Measurements from ENCODE around the gene PRICKLE3. TPM values are rescaled to one million over a fixed set of nuclear protein-coding genes. Genes with fewer than 3 reads are reported as not detected.

The PRICKLE3 gene
- total RNA-seq, 4 donors from 2014 or later, result 6.2 to 15.9 (median 9.6) TPM

GRCh38 chrX:49226946-49227345 is 40.8 kb upstream of the PRICKLE3 start:
- TF ChIP-seq, protein P1, sequence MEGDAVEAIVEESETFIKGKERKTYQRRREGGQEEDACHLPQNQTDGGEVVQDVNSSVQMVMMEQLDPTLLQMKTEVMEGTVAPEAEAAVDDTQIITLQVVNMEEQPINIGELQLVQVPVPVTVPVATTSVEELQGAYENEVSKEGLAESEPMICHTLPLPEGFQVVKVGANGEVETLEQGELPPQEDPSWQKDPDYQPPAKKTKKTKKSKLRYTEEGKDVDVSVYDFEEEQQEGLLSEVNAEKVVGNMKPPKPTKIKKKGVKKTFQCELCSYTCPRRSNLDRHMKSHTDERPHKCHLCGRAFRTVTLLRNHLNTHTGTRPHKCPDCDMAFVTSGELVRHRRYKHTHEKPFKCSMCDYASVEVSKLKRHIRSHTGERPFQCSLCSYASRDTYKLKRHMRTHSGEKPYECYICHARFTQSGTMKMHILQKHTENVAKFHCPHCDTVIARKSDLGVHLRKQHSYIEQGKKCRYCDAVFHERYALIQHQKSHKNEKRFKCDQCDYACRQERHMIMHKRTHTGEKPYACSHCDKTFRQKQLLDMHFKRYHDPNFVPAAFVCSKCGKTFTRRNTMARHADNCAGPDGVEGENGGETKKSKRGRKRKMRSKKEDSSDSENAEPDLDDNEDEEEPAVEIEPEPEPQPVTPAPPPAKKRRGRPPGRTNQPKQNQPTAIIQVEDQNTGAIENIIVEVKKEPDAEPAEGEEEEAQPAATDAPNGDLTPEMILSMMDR (IDR thresholded peaks at IDR 0.05), result no peak
- TF ChIP-seq POLR2A (IDR thresholded peaks at IDR 0.05) (no peak), EP300 (IDR thresholded peaks at IDR 0.05) (no peak), POLR2AphosphoS5 (IDR thresholded peaks at IDR 0.05) (no peak)

GRCh38 chrX:49225858-49226257 is 39.7 kb upstream of the PRICKLE3 start:
- no peak for TF ChIP-seq EP300 (IDR thresholded peaks at IDR 0.05)
- TF ChIP-seq, protein P1 (IDR thresholded peaks at IDR 0.05), result no peak
- TF ChIP-seq POLR2A (IDR thresholded peaks at IDR 0.05), result no peak
- TF ChIP-seq POLR2AphosphoS5 (IDR thresholded peaks at IDR 0.05), result no peak
- 95% methylated on average over 3 of the region's 14 CpGs; no CpG with 5 or more reads in 1 of the 2 donors for WGBS, 2 donors (ENCODE audit: low coverage in 1 of 2)
- no peak for ATAC-seq
- Histone ChIP-seq H3K27me3 (peaks cover 9% of the 10 kb centered on the region), H3K4me1 (peaks cover 0 to 6% (median 0%) of the 10 kb centered on the region in 3 donors), H3K9me3 (no peaks in the 10 kb centered on the region), H3K36me3 (no peaks in the 10 kb centered on the region), H3K4me3 (no peak overlapping the region), H3K27ac (no peak overlapping the region)

More at GRCh38 chrX:49226946-49227345, 40.8 kb upstream of the PRICKLE3 start:
- no peak overlapping the region for H3K4me3 ChIP-seq
- ATAC-seq, result no peak
- no peaks in the 10 kb centered on the region for H3K9me3 ChIP-seq
- no peak overlapping the region for H3K27ac ChIP-seq
- peaks cover 0 to 6% (median 0%) of the 10 kb centered on the region in 3 donors for H3K4me1 ChIP-seq
- H3K36me3 ChIP-seq, result no peaks in the 10 kb centered on the region
- H3K27me3 ChIP-seq, result peaks cover 9% of the 10 kb centered on the region
- WGBS, 2 donors (ENCODE audit: low coverage in 1 of 2), result 80 to 97% methylated on average over 1 to 6 of the region's 9 CpGs

- H3K36me3 ChIP-seq, result no peaks in the 10 kb centered on the region
- H3K27me3 ChIP-seq, result no peaks in the 10 kb centered on the region
- H3K9me3 ChIP-seq, result no peaks in the 10 kb centered on the region
- TF ChIP-seq, protein P1 (IDR thresholded peaks at IDR 0.05), result no peak
- TF ChIP-seq EP300 (IDR thresholded peaks at IDR 0.05), result no peak
- TF ChIP-seq POLR2A (IDR thresholded peaks at IDR 0.05), result no peak
- TF ChIP-seq POLR2AphosphoS5 (IDR thresholded peaks at IDR 0.05), result no peak
- 60 to 72% methylated on average over 1 to 2 of the region's 2 CpGs for WGBS, 2 donors (ENCODE audit: low coverage in 1 of 2)
- no peaks in the 10 kb centered on the region for H3K4me1 ChIP-seq
- no peak overlapping the region for H3K27ac ChIP-seq
- H3K4me3 ChIP-seq, result no peak overlapping the region
- no peak for ATAC-seq
Measured at GRCh38 chrX:49221868-49222267, 35.7 kb upstream of the PRICKLE3 start.

GRCh38 chrX:49220100-49220499 is 33.9 kb upstream of the PRICKLE3 start:
- TF ChIP-seq POLR2A (IDR thresholded peaks at IDR 0.05) (no peak), POLR2AphosphoS5 (IDR thresholded peaks at IDR 0.05) (no peak), EP300 (IDR thresholded peaks at IDR 0.05) (no peak)
- TF ChIP-seq, protein P1 (IDR thresholded peaks at IDR 0.05), result no peak
- H3K4me1 ChIP-seq, result no peaks in the 10 kb centered on the region
- H3K36me3 ChIP-seq, result no peaks in the 10 kb centered on the region
- ATAC-seq, result no peak
- no peak overlapping the region for H3K4me3 ChIP-seq
- no peaks in the 10 kb centered on the region for H3K27me3 ChIP-seq
- no peaks in the 10 kb centered on the region for H3K9me3 ChIP-seq
- no peak overlapping the region for H3K27ac ChIP-seq

DNA sequence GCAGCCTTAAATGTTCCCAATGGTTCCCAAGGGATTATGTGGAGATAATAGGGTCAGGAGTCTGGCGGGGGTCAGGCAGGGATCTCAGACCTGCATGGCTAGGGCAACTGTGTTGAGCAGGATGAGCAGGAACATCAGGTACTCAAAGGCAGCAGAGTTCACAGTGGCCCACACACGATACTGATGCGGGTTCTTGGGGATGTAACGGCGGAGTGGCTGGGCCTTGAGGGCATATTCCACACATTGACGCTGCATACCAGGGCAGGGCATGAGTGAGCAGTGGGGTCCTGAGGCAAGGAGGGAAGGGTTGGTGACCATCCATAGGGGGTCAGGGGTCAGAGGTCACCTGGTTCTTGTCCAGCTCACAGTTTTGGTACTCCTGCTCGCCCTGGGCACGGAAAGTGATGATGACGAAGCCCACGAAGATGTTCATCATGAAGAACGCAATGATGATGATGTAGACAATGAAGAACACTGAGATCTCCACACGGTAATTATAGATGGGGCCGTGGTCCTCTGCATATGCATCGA is 28.9 kb upstream of the PRICKLE3 start:
- H3K27me3 ChIP-seq, result peaks cover 1% of the 10 kb centered on the region
- H3K4me1 ChIP-seq, result no peaks in the 10 kb centered on the region
- no peak overlapping the region for H3K4me3 ChIP-seq
- H3K9me3 ChIP-seq, result no peaks in the 10 kb centered on the region
- WGBS, 2 donors (ENCODE audit: low coverage in 1 of 2), result 78% methylated on average over 12 of the region's 14 CpGs; no CpG with 5 or more reads in 1 of the 2 donors
- no peak for ATAC-seq
- no peaks in the 10 kb centered on the region for H3K36me3 ChIP-seq
- TF ChIP-seq POLR2AphosphoS5 (IDR thresholded peaks at IDR 0.05), result no peak
- H3K27ac ChIP-seq, result no peak overlapping the region

All from gastroesophageal sphincter (tissue), 4 donors.